ENCODE results near the gene ADCY3.

ADCY3 gene

DNA sequence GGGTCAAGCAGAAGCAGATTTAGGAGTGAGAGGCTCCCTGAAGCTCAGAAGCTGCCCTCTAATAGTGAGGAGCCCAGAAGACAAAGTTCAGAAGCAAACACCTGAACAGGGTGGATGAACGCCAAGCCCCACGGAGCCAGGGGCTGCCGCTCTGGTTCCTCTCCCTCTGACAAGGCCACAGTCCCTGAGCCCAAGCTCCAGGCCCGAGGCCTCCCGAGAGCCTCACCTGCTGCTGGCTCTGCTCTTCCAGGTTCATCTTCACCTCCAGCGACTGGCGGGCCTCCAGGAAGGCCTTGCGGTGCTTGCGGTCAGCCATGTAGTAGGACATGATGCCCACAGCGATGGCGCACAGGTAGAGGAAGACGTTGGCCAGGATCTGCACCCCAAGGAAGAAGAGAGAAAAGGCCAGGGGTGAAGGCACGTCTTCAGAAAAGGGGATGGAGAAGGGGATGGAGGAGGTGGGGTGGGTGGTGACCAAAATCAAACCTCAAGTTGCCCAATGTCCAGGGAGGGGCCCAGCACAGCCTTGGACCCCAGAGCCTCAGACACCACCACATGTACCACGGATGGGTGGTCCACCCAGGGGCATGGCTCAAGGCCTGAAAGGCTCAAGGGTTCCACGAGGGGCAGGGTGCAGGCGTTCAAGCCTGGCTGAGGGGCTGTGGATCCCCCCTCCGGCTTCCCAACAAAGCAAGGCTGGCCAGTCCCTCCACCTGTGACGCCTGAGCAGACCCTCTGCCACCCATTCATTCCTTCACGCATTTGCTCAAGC is 47.5 kb downstream of the ADCY3 start:
- DNase-seq, result no peak

DNA sequence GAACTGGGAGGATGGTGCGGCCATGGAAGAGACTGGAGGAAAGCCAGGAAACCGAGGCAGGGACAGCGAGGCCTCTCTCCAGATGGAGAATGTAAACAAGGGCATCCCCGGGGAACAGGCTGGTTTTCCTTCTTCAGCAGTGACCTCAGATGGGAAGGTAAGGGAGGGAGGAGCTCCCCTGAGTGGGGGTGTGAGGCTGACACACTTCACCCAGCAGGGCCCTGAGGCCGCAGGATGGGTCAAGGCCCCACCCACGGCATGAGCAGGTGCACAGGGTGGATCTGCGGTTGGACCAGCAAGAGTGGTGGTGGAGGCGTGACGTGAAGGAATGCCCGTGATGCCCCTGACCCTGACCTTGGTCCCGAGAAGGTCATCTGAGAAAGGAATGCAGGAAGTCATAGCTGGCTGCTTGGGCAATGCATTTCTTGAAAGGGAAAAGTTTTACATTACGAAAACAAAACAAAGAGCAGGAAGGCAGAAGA is 48.1 kb downstream of the ADCY3 start:
- no peak for DNase-seq

DNA sequence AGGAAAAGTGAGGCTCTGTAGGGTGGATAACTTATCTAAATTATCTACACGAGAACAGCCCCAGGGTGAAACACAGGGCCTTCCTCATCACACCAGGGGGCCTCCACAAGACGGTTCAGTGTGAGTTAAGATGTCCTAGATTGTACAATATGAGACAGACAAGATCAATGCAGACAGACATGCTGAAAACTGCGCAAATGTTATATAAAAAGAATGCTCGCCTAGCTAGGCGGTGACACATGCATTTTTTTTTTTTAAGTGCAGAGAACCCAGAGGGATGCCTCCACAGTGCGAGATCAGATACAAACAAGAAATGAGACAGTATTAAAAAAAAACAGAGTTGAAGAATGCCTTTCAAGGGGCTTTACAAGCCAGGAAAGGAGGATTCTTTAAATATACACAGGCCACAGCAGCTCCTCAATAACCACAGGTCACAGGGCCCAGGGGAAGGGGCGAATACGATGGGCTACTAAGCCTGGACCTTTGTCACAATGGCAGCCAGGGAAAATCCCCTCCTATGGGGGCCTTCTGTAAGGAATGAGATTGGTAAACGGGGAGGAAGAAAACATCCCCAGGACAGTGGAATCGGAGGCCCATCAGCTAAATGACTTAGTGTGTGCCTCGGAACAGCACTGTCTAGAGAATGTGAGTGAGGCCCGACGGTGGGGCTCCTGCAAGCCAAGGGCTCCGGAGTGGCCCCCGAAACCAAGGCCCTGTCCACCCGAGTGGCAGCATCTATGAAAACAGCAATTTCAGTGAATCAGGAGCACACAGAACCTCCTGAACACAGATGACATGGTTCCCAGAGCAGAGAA is 48.9 kb downstream of the ADCY3 start:
- no peak for DNase-seq

DNA sequence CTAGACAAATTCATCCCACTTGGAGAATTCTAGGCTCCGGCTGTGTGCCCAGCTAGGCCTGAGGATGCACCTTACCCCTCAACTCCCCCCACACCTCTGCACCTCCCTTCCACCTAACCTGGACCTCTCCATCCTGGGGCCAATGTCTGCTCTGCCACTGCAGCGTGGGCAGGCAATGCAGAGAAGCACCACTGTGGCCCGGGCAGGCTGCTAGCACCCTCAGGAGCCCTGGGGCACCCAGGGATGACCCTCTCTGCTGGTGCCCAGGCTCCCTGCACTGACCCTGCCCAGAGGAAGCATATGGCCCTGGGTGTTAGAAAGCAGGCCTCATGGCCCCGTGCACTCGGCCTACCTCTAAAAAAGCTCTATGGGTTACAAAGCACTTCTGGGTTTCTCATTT is 49.6 kb downstream of the ADCY3 start:
- no peak for DNase-seq

DNA sequence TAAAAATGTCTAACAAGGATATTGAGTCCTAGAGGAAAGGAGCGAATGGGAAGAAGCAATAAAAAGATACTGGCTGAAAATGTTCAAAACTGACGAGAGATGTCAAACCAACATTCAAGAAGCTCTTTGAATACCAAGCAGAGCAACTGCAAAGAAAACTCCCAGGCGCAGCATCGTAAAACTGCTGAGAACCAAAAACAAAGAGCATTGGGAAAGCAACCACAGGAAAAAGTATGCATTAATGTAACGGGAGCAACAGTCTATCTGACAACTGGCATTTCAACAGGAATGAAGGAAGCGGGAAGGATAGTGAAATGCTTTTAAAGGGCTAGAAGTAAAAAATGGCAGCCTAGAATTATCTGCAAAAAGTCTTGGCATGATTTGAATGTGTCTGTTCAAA is 53.1 kb downstream of the ADCY3 start:
- DNase-seq, result no peak

DNA sequence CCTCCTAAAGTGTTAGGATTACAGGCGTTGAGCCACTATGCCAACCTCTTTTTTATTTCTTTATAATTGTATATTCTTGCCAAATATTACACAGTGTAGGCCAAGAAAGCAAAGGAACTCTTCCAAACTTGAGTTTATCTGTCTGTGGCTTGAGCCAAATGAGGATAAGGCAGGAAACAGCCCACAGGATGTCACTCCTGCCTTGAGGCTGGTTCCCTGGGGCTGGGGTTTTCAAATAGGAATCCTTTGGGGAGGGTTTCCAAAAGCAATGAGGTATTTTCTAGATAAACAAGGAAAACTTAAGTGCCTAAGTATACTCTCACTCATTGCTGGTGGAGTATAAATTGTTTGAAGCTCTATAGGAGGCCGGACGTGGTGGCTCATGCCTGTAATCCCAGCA is 56.4 kb downstream of the ADCY3 start:
- no peak for DNase-seq

DNA sequence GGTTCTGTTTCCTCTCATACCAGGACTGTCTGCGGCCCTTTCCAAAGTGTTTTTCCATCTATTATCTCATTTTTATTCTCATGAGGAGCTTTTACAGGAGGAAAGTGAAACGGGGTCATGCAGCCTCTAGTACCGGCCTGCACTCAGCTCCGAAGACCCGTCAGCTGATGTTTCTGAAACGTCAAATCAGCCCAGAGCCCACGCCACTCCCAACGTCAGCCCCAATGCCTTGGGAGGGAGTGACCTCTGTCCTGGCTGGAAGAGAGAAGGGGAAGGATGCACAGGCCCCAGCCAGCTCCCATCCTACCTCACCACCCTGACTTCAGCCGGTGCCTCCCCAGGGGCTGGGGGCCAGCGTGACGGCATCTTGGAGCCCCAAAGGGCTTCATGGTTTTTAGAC is 58.5 kb downstream of the ADCY3 start:
- DNase-seq, result no peak

DNA sequence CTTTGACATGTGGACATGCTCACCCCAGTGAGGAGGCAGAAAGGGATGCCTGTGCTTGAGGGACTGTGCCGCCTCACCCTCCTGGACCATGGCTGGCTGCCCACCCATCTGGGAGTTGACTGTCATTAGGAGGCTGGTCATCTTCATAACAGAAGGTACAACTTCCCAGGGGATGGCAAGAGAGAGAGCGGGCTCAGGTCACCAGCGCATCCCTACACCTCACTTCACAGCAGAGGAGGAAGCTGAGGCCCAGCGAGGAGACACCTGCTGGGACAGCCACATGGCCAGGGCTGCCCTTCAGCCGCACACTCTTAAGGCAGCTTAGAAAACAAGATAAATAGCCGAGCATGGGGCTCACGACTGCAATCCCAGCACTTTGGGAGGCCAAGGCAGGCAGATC is 59.4 kb downstream of the ADCY3 start:
- no peak for DNase-seq

DNA sequence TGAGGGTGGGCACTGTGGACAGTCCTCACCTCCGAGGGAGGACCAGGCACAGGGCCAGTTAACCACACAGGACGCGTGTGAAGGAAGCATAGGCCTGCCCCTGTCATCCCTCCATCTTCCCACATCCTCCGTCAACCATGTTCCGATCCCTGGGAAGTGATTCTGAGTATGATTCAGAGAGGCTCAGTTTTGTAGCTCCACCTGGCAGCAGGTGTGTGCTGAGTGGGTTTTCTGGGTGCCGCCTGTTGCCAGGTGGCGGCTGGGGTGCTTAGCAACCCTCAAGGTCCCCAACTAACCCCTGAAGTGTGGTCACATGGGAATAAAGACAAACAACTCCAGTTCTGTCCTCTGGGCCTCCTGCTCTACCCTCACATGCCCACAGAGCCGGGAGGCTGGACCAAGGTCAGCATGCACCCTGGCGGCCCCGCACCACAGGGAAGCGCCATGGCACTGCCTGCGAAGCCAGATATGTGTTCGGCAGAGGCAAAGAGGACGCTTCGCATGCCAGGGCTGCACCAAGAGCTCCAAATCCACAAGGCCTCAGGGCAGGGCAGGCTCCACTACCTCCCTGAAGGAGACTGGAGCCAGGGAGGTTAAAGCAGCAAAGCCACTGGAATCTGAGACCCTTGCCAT is 60.0 kb downstream of the ADCY3 start:
- DNase-seq, result no peak

DNA sequence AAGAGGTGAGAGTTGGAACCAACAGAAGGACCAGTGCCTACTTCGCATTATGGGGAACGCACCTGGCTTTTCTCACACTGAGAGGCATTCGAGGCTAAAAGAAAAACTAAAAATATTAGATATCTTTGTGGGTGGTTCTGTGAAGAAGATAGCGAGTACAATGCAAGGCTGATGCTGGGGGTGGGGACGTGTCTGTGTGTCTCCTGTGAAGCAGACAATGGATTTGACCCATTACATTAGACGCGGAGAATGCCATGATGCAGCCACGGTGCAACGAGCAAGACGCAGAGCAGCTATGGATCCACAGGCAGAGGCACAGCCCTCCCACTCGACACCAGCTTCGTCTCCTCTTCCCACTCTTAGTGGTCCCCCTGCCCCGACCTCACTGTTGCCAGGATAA is 61.0 kb downstream of the ADCY3 start:
- DNase-seq, result no peak

DNA sequence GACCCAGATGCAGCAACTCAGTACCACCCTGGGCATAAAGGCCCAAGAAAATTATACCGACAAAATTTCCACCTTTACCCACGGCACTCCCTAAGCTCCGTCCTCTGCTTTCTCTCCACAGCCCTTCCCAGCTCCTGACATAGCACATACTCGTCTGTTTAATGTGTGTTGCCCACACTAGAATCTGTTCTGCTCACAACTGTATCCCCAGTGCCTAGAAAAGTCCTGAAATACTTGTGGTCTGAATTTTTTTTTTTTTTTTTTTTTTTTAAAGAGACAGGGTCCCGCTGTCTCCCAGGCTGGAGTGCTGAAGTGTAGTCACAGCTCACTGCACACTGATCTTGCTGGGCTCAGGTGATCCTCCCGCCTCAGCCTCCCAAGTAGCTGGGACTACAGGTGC is 62.3 kb downstream of the ADCY3 start:
- no peak for DNase-seq

DNA sequence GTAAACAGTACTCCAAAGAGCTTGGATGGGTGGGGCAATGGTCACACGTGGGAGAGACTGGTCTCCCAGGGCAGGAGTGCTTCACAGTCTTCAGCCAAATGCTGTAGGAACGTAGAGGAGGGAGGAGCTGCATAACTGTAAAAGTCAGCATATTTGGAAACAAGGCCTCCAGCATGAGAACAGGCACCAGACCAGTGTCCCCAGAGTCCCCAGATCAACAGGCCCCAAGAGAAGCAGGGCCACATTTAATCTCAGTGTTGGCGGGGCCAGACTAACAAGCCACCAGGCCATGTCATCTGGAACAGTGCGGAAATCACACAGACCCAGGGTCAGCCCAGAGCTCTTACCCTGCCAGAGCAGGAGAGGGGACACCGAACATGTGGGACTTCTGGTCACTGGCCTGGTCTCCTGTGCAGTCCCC is 63.2 kb downstream of the ADCY3 start:
- DNase-seq, result no peak

DNA sequence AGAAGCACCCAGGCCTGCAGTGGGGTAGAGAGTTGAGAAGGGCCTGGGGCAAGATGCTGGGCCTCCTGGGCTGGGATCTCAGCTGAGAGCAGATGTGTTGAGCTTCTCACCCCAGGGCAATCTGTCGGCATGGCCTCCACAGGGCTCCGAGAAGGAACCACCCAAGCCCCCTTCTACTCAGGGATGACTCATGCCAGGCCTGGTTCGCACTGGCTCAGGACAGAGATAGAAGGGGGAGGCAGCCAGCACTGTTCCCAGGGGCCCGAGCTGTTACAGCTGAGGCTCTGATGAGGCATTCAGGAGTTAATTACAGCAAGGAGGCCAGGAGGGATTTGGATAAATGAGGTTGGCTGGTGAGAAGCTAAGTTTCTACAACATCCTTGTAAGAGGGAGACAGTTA is 64.3 kb downstream of the ADCY3 start:
- no peak for DNase-seq

DNA sequence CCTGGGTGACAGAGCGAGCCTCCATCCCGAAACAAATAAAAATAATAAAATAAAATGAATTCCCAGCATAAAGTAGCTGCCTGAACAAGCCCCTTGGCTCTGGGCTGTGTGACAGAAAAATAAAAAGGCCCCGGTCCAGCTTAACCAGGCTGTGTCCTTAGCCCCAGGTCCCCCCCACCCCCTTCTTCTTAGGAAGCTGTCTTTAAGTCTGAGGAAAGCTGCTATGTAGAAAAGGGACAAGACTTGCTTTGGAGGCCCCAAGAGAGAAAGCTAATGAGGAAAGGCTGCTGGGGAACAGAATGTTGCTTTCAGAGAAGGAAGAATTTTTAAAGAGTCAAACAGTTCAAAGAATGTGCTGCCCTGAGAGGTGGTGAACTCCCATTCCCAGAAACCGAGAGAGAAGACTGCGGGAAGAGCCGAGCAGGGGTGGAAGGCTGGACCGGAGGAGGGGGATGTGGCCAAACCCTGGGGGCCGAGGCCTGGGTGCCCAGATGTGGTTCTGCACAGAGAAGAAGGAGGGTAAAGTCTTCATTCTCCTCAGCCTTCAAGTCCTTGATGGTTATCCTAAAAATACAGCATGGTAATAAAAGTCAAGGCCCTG is 64.9 kb downstream of the ADCY3 start:
- no peak for DNase-seq

DNA sequence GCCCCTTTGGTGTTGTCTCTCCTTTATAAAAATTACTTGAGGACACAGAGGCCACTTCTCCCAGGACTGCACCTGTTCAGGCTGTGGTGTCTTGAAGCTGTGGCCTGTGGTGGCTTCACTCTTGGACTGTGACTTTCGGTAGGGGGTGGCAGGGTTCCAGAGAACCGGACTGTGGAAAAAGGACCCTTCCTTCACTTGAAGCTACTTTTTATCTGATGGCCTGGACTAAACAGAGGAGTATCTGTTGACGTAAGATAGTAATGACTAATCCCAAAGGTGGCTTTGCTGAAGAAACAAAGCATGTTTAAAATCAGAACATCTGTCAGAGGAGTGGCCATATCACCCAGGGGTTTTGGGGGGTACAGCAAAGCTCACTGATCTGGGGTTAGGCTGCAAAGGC is 66.0 kb downstream of the ADCY3 start:
- no peak for DNase-seq

DNA sequence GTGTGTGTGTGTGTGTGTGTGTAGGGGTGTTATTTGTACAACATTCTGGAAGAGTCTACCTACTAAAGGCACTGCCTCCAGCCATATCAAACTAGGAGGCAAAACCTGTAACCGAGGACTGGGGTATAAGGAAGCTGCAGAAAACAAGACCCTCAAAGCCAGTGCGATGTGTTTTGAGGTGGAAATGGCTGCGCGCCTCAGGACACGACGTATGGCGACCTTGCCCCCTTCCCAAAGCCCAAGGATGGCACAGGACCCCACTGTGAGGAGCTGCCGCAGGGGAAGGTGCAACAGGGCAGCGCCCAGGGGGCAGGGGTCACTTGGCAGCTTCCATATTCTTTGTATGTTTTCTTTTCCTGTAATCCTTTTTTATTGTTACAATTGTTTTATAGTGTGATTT is 67.0 kb downstream of the ADCY3 start:
- DNase-seq, result no peak

DNA sequence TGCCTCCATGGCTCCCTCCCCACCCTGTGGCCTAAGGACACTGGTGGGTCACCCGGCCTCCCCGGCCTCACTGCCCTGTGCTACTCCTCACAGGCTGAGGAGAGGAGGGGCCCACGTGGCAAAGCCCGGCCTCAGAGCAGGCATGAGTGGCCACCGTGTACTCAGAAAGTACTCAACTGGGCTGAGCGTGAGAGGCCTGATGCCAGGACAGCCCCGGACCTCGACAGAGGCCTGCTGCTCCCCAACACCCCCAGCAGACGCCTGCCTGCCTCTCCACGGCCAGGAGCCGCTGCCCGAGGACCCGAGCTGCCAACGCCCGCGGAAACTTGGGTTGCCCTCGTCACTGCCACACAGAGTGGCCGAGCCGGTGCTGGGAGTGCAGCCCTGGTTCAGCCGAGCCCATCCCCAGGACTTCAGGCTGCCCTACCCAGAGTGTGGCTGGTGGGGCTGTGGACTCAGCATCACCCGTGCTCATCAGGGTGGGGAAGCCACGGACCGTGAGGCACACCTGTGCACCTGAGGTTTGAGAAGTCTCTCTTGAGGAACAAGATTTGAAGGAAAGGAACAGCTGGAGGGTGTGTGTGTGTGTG is 67.5 kb downstream of the ADCY3 start:
- DNase-seq, result no peak

DNA sequence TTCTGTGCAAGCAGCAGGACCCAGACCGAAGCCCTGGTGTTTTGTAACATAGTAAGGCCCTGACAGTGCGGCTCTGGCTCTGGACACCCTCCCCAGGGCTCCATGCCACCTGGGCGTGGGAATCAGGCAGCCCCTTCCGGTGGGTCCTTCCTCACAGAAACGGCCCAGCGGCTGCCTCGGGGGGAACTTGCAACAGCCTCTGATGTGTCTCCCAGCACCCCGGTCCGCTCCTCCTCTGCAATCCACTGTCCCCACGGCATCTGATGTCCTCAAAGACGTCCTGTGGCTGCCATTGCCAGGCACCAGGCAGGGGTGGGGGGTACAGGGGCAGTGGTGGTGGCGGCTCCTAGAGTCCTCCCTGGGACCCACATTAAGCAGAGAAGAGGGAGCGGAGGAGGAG is 68.0 kb downstream of the ADCY3 start:
- DNase-seq, result no peak

DNA sequence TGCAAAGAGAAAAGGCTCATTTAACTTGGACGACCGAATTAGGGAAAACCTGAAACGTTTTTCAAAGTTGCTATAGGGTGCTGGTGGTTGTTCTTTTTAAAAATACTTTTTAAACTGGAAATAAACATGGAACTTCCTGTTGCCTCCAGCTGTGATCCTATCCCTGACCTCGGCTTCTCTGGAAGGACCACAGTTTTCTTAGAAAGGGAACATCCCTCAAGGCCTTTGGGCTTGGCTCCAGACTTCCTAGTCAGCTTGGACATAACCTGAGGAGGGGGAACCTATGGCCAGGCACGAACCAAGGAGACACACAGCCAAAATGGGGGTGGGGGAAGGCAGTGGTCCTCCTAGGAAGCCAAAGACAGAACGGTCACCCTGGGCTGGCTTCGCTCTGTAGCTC is 69.1 kb downstream of the ADCY3 start:
- DNase-seq, result no peak

DNA sequence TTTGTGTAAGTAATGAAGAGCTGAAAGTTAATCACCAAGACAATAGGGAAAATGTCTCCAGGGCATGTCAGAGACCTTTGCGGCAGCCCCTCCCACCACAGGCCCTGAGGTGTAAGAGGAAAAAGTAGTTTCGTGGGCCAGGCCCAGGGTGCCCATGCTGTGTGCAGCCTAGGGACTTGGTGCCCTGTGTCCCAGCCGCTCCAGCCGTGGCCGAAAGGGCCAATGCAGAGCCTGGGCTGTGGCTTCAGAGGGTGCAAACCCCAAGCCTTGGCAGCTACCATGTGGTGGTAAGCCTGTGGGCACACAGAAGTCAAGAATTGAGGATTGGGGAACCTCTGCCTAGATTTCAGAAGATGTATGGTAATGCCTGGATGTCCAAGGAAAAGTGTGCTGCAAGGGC is 74.3 kb downstream of the ADCY3 start:
- no peak for DNase-seq

DNA sequence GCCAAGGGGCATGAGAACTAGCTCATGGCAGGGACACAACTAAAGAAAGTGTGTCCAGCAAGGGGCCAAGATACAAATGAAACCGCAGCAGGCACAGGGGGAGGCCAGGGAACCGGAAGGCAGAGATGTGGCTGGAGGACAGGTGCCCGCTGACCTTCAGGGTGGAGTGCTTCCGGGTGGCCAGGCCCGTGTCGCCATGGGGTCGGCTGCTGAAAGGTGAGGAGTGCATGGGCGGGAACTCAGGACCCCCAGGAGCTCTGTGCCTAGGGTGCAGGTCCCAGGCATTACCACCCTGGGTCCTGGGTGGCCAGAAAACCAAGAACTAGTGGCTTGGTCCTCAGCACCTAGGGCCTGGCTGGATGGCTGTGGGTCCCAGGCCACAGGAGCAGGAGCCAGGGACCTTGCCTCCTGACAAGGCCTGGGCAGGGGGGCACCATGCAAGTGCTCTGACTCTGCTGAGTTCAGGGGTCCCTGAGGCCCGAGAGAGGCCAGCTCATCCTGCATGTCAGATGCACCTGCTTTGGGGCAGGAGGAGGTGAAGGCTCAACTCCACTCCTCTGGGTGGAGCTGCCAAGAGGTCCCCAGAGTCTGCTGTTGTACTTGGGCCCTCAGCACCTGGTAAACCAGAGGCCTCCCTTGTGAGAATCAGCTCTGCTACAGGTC is 75.9 kb downstream of the ADCY3 start:
- no peak for DNase-seq

DNA sequence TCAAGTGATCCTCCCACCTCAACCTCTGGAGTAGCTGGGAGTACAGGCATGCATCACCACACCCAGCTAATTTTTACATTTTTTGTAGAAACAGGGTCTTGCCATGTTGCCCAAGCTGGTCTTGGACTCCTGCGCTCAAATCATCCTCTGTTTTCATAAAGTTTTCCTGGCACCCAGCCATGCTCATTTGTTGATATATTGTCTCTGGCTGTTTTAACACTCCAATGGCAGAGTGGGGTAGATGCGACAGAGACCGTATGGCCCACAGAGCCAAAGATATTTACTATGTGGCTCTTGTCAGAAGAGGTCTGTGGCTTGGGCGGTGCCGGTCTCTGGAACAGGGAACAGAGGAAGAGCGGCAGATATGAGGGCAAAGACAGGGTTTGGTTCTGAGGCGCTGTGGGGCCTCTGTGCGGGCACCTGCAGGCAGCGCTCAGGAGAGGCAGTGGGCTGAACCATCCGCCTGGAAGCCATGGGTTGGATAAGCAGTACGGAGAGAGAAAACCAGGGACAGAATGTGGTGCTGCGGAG is 76.6 kb downstream of the ADCY3 start:
- DNase-seq, result no peak
